Stomach (tissue), 9 donors: ENCODE results near the gene GRK4. TPM values are rescaled to one million over a fixed set of nuclear protein-coding genes. Genes with fewer than 3 reads are reported as not detected.
A peak's percentile ranks its signal among the peaks of the same experiment; 100 is the strongest.

Source experiments
- DNase-seq, 2 donors: peaks; one replicate each; pipeline versions ENCODE4 v3.0.0 to v3.0.0-alpha.2; 2013 to 2019
- H3K27ac ChIP-seq, 5 donors: fragments of 200-600 bp in 4 of 5; sonication (generic) in 4 of 5; one replicate each; pipeline ENCODE4 v1.5.1; 2013 to 2019; ENCODE audit warnings: mild to moderate bottlenecking in 1 of 5, moderate library complexity in 1 of 5
- H3K27me3 ChIP-seq, 3 donors: fragments of 200-600 bp; sonication (generic); one replicate each; pipeline ENCODE4 v1.5.1; 2017 to 2019; ENCODE audit warnings: mixed run types in 1 of 3
- H3K36me3 ChIP-seq, 4 donors: fragments of 200-600 bp; sonication (generic); 1 replicate in 3 of 4; 2 replicates in 1 of 4; pipeline ENCODE4 v1.5.1; 2016 to 2019
- H3K4me1 ChIP-seq, 4 donors: fragments of 200-600 bp; sonication (generic); one replicate each; pipeline ENCODE4 v1.5.1; 2016 to 2019
- H3K4me3 ChIP-seq, 4 donors: fragments of 200-600 bp; sonication (generic) in 3 of 4; one replicate each; pipeline ENCODE4 v1.5.1; 2016 to 2019; ENCODE audit warnings: mild to moderate bottlenecking in 1 of 4
- H3K9me3 ChIP-seq, 4 donors: fragments of 200-600 bp; sonication (generic); one replicate each; pipeline ENCODE4 v1.5.1; 2016 to 2019
- EP300 ChIP-seq: sonication (generic); formaldehyde crosslinking; IDR thresholded peaks from one replicate; pipeline ENCODE4 v1.6.1; 2017; ENCODE audit warnings: antibody characterized with exemption
- POLR2A ChIP-seq, 4 donors: fragments of 450-650 bp; IDR thresholded peaks; one replicate each; pipeline ENCODE4 v1.6.1; 2016; ENCODE audit warnings: antibody characterized with exemption in 4 of 4, control low read depth in 2 of 4, mild to moderate bottlenecking in 1 of 4, moderate library complexity in 1 of 4
- POLR2AphosphoS5 ChIP-seq, 3 donors: sonication (generic); formaldehyde crosslinking; IDR thresholded peaks; one replicate each; pipeline ENCODE4 v1.6.1; 2016; ENCODE audit warnings: antibody characterized with exemption in 3 of 3
- WGBS, 5 donors: extraction: QIAGEN DNeasy Blood & Tissue Kit in 3 of 5; methylation state at CpG; one replicate each; pipeline versions ENCODE4 v1.1.5 to v1.1.7; 2013 to 2018; 5-methylcytosine and 5-hydroxymethylcytosine counted together
- intact Hi-C: fragments of 100-400 bp; cut with DNase I; formaldehyde crosslinking; loops from one replicate; pipeline ENCODE4 v1.15.1; 2023; ENCODE audit warnings: low total_unique reads
- polyA plus RNA-seq, 3 donors: library from polyadenylated mRNA; stranded (reverse); fragments of 200-250 nt; gene quantifications; one replicate each; pipeline ENCODE4 v1.2.3, GENCODE V29; 2013
- total RNA-seq, 5 donors: library from RNA; depleted of rRNA; stranded (reverse); fragments of >200 nt; gene quantifications; one replicate each; pipeline versions ENCODE4 v1.1.0 to v1.2.3, GENCODE V29; 2014 to 2016
- TF ChIP-seq, protein P1 (sequence below), 7 experiments: fragments of 450-650 bp in 4 of 7; fragments of 200-600 bp in 3 of 7; sonication (generic) in 3 of 7; IDR thresholded peaks; one replicate each; pipeline ENCODE4 v1.5.1; 2016 to 2019; ENCODE audit warnings: antibody characterized with exemption in 7 of 7, control low read depth in 2 of 7, mild to moderate bottlenecking in 1 of 7
- donor health status: healthy with polysubstance abuse.
- donor health status: Bipolar disorder and iron deficiency.
- donor health status: healthy.

Gene GRK4
- total and polyA plus RNA-seq, 8 donors, result 0.58 to 11.9 (median 5.1) TPM

DNA sequence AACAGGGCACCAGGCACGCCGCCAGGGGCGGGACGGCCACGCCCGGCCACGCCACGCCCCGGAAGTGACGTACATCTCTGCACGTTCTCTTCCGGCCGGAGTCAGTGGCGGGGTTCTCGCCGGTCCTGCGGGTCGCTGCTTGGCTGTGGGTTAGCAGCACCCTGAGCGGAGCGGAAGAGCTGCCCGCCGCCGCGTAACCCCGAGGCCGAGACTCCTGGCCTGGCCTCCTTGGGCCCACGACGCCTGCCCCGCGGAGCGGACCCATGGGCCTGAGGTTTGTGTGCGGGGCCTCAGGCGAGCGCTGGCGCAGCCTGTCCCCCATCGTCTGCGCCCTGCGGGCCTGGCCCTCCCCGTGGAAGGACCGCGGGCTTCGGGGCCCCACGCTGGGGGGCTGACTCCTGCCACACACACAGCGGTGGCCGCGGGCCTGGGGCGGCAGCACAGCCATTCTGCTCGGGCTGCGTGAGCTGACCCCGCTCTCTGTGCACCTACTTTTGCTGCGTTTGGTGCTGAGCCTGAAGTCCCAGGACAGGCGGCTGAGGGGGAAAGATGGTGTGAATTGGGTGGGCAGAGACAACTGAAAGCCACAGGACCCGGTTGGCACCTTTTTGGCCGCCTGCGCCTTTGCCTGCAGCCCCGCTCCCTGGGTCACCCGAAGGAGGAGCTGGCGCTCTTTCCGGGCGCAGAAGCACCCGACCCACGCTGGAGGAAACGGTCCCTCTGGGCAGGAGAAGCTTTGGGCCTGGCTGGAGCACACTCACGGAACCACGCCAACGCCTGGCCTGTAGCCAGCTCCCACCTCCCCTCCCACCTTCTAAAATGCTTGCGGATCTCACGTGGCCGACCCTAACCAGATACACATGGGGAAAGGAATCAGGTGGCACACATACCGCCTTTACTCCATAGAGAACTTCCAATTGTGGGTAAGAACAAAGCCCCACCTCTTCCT is 28.3 kb upstream of the GRK4 start:
- Histone ChIP-seq H3K4me3 (peak overlapping the region; percentile 78 to 93 (median 88)), H3K9me3 (no peaks in the 10 kb centered on the region), H3K27me3 (no peaks in the 10 kb centered on the region), H3K4me1 (peaks cover 61 to 71% (median 69%) of the 10 kb centered on the region in 4 donors), H3K27ac (peak overlapping the region; percentile 94 to 99 (median 97)), H3K36me3 (peaks cover 21 to 56% (median 47%) of the 10 kb centered on the region in 4 donors)
- whole genome bisulfite sequencing, 5 donors, result 0 to 1% (median 0%) methylated on average over 31 to 70 of the region's 70 CpGs
- DNase-seq, result peak; percentile 98
- TF ChIP-seq POLR2AphosphoS5 (IDR thresholded peaks at IDR 0.05) (peak; percentile 93 to 99 (median 99)), POLR2A (IDR thresholded peaks at IDR 0.05) (peak in 2 of 4 donors; percentile 82 to 93), EP300 (no peak)
- TF ChIP-seq, protein P1, sequence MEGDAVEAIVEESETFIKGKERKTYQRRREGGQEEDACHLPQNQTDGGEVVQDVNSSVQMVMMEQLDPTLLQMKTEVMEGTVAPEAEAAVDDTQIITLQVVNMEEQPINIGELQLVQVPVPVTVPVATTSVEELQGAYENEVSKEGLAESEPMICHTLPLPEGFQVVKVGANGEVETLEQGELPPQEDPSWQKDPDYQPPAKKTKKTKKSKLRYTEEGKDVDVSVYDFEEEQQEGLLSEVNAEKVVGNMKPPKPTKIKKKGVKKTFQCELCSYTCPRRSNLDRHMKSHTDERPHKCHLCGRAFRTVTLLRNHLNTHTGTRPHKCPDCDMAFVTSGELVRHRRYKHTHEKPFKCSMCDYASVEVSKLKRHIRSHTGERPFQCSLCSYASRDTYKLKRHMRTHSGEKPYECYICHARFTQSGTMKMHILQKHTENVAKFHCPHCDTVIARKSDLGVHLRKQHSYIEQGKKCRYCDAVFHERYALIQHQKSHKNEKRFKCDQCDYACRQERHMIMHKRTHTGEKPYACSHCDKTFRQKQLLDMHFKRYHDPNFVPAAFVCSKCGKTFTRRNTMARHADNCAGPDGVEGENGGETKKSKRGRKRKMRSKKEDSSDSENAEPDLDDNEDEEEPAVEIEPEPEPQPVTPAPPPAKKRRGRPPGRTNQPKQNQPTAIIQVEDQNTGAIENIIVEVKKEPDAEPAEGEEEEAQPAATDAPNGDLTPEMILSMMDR (IDR thresholded peaks at IDR 0.05), result peak in 1 of 7 experiments; percentile 30
- intact Hi-C loops, result loop anchor here (10.0 kb wide), 1 partner anchor 170 kb away; no protein-coding TSS in a partner anchor

- Histone ChIP-seq H3K9me3 (no peaks in the 10 kb centered on the region), H3K27me3 (no peaks in the 10 kb centered on the region), H3K36me3 (peaks cover 31 to 56% (median 47%) of the 10 kb centered on the region in 4 donors), H3K4me3 (peak overlapping the region; percentile 78 to 93 (median 88)), H3K4me1 (peaks cover 51 to 61% (median 59%) of the 10 kb centered on the region in 4 donors), H3K27ac (peak overlapping the region; percentile 7 to 99 (median 94))
- WGBS, 5 donors, result 45 to 62% (median 47%) methylated on average over 20 of the region's 20 CpGs
- peak in 1 of 2 donors; percentile 27 for DNase-seq
- TF ChIP-seq EP300 (no peak), POLR2AphosphoS5 (IDR thresholded peaks at IDR 0.05) (peak in 1 of 3 donors; percentile 19)
- intact Hi-C loops, result loop anchor here (10.0 kb wide), 1 partner anchor 171 kb away; no protein-coding TSS in a partner anchor
Observed at GRCh38 chr4:2935762-2936743, 27.3 kb upstream of the GRK4 start.

DNA sequence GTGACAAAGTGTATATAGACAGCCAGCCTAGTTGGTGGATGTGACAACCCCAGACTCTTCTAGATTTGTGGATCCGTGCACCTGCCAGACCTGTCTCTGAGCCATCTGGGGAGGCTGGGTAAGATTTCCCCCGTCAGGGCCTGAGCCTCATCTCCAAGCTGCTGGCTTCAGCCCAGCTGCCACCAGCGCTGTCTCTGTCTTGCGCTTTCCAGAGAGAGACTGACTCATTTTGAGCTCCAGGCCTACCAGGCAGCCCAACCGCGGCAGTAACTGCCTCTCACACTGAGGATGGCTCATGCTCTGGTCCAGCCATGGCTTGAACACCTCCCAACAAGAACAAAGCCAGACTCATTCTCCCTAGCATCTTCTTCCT is 26.6 kb upstream of the GRK4 start:
- Histone ChIP-seq H3K4me1 (peaks cover 44 to 54% (median 52%) of the 10 kb centered on the region in 4 donors), H3K36me3 (peaks cover 38 to 56% (median 48%) of the 10 kb centered on the region in 4 donors), H3K27me3 (no peaks in the 10 kb centered on the region), H3K9me3 (no peaks in the 10 kb centered on the region), H3K4me3 (no peak overlapping the region), H3K27ac (peak overlapping the region; percentile 15 to 99 (median 94))
- intact Hi-C loops, result loop anchor here (10.0 kb wide), 1 partner anchor 172 kb away; no protein-coding TSS in a partner anchor
- TF ChIP-seq EP300, result no peak
- TF ChIP-seq, protein P1 (IDR thresholded peaks at IDR 0.05), result no peak
- no peak for DNase-seq
- 55 to 63% (median 60%) methylated on average over 6 of the region's 6 CpGs for WGBS, 5 donors

- Histone ChIP-seq H3K36me3 (peaks cover 39 to 56% (median 49%) of the 10 kb centered on the region in 4 donors), H3K9me3 (no peaks in the 10 kb centered on the region), H3K4me3 (no peak overlapping the region), H3K4me1 (peaks cover 41 to 50% (median 49%) of the 10 kb centered on the region in 4 donors), H3K27me3 (no peaks in the 10 kb centered on the region), H3K27ac (peak overlapping the region in 4 of 5 donors; percentile 94 to 99 (median 96))
- DNase-seq, result peak; percentile 48 to 67
- intact Hi-C loops, result loop anchor here (10.0 kb wide), 1 partner anchor 173 kb away; no protein-coding TSS in a partner anchor
- WGBS, 5 donors, result 42 to 55% (median 44%) methylated on average over 21 to 23 of the region's 23 CpGs
- TF ChIP-seq POLR2AphosphoS5 (IDR thresholded peaks at IDR 0.05) (peak in 1 of 3 donors; percentile 66), EP300 (no peak)
Observed at GRCh38 chr4:2937146-2937857, 26.1 kb upstream of the GRK4 start.
